Fibroblast of peridontal ligament (primary cell): Measurements from ENCODE around the gene CCDC15.

Source experiments
- DNase-seq: peaks from one replicate; pipeline ENCODE4 v3.0.0-alpha.2; 2010; ENCODE audit errors: extremely low read depth

The CCDC15 gene, protein sequence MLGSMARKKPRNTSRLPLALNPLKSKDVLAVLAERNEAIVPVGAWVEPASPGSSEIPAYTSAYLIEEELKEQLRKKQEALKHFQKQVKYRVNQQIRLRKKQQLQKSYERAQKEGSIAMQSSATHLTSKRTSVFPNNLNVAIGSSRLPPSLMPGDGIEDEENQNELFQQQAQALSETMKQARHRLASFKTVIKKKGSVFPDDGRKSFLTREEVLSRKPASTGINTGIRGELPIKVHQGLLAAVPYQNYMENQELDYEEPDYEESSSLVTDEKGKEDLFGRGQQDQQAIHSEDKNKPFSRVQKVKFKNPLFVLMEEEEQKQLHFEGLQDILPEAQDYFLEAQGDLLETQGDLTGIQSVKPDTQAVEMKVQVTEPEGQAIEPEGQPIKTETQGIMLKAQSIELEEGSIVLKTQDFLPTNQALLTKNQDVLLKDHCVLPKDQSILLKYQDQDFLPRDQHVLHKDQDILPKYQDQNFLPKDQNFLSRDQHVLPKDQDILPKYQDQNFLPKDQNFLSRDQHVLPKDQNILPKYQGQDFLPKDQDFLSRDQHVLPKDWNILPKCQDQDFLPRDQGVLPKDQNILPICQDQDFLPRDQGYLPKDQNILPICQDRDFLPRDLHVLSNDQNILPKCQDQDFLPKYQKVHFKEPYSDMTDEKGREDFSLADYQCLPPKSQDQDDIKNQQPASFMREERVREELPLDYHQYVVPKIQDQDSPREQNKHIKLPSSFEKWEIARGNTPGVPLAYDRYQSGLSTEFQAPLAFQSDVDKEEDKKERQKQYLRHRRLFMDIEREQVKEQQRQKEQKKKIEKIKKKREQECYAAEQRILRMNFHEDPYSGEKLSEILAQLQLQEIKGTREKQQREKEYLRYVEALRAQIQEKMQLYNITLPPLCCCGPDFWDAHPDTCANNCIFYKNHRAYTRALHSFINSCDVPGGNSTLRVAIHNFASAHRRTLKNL

DNA sequence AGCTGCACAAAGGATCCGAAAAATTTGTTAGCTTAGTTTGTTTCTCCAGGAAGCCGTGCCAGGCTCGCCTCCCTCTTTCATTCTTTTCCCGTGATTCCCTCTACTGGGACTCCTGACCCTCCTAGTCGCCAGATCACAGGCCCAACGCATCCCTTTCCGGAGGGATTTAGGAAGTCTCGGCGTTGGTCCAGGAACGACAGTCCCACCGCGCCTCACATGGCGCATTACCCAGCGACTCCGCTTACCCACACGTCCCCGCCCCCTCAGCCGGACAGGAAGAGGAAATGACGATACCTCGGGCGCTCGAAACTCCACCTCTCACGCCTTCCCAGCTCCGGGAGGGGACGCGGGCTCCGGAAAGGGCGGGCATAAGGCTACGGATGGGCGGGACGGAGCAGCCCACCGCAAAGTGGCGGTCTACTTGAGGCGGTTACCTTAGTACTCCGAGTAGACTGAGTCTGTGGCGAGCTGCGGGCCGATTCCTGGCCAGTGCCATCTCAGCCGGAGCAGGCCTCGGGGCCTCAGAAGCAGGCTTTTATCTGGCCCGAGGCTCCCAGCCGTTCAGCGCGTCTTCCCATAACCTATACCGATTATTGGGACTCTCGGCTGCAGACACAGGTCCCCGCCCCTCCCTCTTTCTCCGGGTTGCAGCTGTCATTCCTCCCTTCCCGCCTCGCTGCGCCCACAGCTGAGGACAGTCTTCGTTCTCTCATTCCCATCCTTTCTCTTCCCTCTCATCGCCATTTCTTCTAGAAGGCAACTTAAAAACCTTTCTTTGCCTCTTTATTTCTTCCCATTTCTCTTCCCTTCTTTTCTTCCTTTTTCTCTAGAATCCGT is at the start of gene CCDC15:
Gene CCDC15, plus strand, starts transcription at position 450 of the 837 bp plus-strand sequence. CDS start 531 bp downstream, outside the sequence.
- peak; percentile 95 for DNase-seq

DNA sequence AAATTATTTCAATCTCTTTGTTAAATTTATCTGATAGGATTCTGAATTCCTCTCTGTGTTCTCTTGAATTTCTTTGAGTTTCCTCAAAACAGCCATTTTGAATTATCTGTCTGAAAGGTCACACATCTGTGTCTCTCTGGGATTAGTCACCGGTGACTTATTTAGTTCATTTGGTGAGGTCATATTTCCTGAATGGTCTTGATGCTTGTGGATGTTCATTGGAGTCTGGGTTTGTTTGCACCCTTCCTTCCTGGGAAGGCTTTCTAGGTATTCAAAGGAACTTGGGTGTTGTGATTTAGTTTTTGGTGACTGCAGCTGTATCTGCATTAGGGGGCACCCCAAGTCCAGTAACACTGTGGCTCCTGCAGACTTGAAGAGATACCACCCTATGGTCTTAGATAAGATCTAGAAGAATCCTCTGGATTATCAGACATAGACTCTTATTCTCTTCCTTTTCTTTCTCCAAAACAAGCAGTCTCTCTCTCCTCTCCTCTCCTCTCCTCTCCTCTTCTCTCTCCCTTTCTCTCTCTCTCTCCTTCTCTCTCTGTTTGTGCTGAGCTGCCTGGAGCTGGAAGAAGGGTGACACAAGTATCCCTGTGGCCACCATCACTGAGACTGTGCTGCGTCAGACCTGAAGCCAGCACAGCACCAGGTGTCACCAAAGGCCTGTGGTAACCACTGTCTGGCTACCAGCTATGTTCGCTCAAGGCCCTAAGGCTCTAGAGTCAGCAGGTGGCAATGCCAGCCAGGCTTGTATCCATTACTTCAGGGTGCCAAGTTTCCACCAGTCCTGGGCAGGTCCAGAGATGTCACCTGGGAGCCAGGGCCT is 38.2 kb upstream of the CCDC15 start:
- peak; percentile 21 for DNase-seq

DNA sequence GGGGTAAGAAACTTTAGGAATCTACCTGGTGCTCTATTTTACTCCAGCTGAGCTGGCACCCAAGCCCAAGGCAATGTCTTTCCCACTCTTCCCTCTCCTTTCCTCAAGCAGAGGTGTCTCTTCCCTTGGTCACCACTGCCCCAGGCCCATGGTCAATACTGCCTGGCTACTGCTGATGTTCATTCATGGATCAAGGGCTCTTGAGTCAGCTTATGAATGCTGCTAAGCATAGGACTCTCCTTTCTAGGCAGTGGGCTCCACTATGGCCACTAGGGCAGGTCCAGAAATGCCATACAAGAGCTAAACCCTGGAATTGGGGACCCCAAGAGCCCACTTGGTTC is 37.7 kb upstream of the CCDC15 start:
- DNase-seq, result no peak

DNA sequence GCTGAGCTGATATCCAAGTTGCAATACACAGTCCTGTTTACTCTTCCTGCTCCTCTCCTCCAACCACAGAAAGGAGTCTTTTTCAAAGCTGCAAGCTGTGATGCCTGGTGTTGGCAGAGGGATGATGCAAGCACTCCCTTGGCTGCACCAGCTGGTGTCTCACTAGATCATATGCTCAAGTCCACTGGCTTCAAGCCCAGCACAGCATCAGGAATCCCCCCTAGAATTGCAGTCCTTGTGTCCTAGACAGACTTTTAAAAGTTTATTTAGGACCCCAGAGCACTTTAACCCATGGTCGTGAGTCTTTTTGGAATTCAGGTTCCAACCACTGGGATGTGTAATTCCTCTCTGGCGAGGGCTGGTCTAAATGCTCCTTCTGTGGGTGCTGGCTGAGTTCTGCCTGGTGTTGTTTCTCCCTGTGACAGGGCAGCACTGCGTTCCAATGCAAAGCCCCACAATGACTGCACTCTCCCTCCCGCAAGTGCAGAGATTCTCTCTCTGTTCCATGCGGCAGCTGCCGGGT is 36.8 kb upstream of the CCDC15 start:
- peak; percentile 55 for DNase-seq

DNA sequence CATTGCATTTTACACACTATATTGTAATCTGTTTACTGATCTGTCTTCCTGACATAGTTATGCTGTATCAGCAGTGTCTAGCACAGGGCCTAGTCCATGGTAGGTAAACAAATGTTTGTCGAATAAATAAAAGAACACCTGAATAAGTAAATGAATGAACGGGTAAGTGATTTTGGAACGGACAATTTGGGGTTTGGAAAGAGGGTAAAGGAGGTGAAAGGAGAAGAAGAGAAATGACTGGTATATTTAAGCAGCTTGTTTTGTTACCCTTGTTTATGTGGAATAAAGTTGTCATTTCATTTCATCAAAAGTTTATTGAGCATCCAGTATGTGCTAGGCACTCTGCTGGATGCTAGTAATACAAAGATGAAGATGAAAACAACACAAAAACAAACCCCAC is 35.1 kb upstream of the CCDC15 start, which contains the start of gene HEPN1:
Gene HEPN1, plus strand, starts transcription at position 301 of the 400 bp plus-strand sequence.
- DNase-seq, result no peak

DNA sequence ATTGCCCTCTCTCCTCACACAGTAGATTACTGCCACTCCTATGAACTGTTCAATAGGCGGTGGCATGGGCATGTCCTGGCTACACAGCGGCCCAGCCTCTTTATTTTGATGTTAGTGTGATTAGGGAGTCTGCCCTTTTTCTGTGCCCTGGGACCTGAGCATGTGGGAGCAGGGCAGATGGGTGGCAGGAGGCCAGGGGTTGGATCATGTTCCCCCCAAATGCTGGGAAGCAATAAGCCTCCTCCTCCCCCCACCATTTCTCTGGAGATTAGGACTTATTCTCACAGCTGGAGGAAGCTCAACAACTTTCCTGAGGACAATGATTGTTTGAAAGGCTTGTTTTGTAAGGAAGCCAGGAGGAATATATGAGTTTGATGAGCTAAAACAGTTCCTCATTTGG is 34.1 kb upstream of the CCDC15 start:
- DNase-seq, result no peak

DNA sequence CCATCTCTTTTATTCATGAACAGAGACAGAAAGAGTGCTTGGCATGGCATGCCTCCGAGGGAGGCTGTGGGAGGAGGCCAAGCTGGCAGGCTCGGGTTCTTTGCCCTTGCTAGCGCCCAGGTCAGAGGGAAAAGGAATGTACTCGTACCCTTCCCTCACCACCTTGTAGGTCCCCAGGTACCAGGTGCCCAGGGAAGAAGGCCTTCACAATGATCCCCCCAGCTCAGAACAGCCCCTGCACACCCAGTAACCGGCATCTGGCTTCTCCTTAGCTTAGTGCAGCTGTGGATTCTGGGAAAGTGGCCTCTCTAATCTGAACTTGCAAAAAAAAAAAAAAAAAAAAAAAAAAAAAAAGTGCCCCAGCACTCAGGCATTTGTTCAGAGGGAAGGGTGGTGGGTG is 33.6 kb upstream of the CCDC15 start:
- no peak for DNase-seq

DNA sequence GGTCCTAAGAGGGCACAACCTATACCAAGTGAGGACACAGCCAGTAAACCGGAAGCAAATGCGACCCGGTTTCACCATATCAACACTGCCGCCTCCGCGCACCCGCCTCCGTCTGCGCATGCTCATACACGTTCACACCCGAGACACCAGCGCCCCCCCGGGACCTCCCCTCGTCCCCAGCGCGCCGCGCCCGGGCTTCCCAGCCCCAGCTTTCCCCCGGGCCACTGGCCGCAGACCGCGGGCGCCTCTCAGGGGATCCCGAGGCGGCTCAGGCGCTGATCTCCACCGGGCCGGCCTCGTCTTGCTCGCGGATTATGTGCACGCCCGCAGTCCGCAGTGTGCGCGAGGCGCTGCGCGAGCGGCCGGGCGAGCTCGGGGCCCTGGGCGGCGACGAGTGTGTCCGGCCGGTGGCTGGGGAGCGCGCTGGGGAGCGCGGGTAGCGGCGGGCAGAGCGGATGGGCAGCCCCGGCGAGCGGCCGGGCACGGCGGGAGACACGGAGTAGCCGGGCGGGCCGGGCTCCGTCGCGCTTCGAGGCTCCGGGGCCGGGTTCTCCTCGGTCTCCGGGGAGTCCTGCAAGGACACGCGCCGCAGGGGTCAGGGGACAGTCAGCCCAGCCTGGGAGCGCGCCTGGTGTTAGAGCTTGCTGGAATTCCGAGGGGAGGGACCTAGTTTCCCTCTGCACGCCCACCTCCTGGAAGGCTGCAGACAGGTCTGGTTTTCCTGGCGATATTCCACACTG is 33.0 kb upstream of the CCDC15 start:
- DNase-seq, result peak; percentile 43

DNA sequence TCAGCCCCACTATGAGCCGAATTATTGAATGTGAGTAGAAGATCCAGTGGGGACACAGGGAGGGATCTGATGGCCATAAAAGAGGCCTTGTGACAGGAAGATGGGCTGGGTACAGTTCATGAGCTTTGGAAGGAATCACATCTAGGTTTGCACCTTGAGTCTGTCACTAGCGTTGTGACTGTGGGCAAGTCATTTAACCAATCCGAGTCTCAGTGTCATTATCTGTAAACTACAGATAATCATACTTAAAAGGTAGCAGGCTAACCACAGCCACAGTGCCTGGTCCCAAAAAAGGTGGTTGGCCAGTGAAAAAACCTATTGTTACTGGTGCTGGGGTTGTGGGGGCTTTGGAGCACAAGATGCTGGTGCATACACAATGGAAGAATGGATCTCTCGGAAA is 31.2 kb upstream of the CCDC15 start:
- no peak for DNase-seq

DNA sequence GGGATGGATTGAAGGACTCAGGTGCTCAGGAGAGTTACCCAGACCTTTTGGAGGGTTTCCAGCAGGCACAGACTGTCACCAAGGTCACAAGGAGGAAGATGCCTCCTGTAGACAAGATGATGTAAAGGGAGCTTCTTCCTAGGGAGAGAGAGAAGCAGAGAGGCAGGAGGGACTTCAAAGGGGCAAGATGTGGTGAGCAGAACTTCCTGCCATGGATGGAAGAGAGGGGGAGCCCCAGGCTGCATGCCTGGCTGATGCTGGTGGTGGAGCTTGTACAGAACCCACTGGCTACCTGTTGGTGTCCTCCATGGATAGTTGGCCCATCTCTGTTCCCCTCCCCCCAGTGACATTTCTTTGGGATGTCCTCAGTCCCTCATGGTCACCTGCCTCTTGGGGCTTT is 30.7 kb upstream of the CCDC15 start:
- no peak for DNase-seq

DNA sequence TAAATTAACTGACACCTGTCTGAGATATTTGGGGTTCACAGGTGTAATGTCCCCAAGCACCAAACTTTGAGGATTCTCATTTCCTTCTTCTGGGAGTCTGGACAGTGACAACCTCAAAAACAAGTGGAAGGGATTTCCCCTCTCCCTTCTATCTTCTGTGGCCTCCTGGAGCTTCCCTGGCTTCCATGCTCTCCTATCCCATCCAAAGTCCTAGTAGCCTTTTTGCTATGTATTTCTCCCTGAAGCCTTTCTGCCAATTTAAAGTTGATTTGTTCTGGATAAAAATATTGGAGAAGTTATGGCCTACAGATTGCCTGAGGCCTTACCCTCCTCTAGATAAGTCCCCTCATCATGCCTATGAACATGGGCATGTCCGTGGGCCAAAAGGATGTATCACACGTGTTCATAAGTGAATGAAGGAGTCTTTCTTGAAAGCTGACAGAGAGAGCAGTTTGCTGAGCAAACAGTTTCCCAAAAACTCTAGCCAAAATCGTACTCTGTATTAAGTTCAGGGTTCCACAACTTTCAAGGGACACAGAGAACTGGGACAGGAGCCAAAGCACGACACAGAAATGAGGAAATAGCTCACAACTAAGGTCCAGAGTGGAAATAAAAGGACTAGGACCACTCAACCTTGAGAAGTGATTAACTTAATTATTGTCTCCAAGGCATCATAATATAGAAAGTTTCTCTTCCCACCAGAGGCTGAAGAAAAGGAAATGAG is 24.9 kb upstream of the CCDC15 start:
- DNase-seq, result no peak

DNA sequence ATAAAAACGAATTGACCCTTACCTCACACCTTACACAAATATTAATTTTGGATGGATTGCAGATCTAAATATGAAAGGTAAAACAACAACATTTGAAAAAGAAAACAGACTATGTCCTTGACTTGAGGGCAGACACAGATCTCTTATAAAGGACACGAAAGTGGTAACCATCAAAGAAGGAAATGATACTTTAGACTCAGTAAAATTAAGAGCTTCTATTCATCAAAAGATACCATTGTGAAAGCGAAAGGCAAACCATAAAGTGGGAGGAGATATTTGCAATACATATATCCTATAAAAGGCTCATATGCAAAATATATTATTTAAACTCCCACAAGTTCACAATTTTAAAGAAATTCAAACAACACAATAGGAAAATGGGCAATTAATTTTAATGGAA is 23.2 kb upstream of the CCDC15 start:
- DNase-seq, result no peak

DNA sequence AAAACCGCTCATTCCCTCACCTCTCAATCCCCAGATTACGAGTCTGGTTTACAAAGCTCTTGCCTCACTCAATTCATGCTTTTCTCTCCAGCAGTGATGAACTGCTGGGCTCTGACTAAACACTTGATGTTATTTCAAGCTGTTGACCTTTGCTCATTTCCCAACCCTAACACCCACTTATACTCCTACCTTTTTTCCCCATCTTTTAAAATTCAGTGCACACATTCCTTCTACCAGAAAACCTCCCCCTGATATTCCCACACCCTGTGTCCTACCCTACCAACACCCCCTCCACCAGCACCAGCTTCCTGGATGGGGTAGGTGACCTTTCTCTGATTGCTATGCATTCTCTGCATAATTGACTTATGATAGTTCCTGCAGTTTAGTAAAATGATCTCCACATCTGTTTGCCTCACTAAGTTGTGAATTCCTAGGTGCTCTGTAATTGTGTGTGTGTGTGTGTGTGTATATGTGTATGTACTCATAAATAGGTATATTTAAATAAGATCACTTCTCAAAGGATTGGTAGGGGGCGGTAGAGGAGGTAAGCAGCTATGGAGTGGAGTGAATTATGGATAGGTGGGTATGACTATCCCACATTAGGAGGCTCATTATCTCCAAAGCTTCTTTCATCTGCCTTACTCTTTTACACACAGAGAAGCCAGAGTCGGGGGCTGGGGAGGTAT is 19.0 kb upstream of the CCDC15 start:
- DNase-seq, result peak; percentile 75

DNA sequence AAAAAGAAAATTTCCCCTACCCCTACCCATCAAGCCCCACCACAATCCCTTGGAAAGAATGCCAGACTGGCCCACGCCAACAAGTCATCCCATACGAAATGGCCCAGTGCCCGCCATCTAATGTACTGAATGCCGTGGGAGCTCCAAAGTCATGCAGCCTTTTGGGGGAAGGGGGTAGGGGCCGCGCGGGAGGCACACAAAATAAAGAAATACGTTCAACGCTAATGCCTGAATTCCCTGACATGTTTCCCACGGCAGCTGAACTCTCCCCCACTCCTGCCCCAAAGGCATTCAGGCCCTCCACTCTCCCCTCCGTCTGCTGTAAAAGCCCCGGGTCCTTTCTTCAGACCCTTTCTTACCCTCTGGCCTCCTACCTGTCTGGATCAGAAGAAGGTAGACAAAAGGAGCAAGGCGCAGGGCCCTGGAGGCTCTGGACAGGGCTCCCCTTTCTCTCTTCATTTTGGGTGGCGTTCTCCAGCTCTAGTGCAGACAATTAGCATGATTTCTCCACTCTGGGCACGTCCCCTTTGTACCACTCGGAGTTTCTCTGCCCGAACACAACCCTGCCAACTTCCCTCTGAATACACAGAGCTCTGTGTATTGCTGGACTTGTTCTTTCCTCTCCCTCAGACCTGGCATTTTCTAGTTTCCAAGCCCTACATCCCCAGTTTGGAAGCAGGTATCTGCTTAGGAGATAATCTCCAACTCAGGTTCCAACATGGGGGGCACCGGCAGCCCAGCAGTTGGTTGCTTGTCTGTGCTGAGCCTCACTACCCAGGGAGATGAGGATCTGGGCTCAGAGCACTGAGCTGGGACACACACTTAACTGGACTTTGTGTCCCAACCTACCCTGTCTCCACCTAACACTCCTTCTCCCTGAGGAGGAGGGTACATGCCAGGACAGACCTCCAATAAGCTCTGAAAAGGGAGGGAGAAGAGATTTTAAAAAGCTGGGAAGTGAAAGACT is 18.2 kb upstream of the CCDC15 start, which contains the start of gene HEPACAM:
Gene HEPACAM, minus strand, starts transcription at position 500 of the 967 bp plus-strand sequence. Its CDS starts 41 bp downstream, at position 459.
- no peak for DNase-seq

DNA sequence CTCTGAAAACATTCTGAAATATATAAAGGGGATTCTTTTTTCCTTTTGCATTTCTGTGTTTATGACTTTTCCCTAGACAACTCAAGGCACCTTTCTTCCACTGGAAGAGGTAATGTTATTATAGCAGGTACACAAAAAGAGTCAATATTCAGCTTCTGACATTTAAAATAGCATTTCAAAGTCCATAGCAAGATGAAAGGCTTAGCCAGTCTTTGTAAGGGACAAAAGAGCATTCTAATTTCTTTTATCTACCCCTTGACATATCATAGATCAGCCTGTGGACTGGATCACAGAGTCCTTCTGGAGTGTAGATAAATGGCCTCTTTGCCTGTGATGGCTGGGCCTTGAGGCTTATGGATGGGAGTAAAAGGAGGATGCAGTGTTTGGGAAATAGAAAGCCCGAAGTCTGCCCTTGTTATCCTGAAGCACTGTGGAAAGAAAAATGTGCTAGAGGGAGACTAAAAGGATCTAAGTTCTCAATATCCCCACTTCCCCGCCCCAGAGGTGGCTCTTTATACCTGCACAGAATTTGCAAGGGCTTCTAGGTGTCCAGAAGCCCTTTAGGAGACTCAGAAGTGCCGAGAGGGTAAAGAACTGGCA is 16.6 kb upstream of the CCDC15 start:
- no peak for DNase-seq

DNA sequence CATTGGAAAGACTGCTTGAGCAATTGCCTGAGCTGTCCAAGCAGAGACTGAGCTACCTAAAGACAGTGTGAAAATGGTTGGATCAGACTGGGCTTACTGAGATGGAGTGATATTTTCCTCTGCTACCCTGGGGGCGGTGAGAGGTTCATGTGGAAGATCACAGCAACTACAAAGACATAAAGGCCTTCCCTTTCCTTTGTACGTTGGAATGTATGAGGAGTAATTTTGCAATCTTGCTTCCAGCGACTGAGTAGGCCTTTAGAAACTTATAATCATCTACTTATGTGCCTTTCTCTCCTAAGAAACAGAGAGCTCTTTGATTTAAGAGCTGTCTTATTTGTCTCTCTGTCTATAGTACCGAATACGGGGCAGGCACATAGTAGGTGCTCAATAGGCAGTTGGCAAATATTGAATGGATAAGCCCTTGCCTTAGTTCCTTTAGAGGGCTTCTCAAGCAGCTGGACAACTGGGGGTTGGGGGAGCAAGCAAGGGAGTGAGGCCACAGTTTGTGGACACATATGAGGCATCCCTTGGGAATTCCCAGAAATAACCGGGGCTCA is 15.7 kb upstream of the CCDC15 start:
- peak; percentile 63 for DNase-seq

DNA sequence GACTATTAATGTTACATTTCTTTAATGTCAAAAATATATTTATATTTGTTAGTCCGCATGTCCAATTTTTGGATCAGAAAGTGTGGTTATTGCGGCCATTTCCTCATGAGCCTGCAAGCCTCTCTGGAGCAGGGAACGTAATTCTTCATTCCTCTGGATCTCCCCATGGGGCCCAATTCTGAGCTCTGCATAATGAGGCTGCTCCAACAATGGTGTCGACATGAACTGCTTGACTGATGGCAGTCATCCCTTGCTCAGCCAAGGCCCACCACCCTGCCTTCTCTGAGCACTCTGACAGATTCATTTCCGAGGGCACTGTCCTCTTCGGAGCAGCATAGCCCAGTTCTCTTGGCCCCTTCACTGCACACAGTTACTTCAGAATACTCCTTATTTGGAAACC is 15.0 kb upstream of the CCDC15 start:
- no peak for DNase-seq
